ENCODE data around the gene IL10RB.

DNA sequence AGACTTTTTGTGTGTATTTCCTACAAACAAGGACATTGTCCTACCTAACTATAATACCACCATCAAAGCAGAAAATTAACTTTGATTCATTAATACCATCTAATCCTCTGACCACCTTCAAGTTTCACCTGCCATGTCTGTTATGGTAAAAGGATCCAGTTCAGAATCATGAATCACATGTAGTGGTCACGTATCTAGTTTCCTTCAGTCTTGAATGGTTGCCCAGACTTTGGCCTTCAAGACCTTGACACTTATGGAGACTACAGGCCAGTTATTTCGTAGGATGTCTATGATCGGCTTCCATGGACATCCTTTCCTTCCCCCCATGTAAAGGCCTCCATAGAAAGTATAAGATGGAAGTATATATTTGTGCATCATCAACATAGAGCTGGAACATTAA is 46.9 kb upstream of the IL10RB start:
- TF ChIP-seq, protein P1, sequence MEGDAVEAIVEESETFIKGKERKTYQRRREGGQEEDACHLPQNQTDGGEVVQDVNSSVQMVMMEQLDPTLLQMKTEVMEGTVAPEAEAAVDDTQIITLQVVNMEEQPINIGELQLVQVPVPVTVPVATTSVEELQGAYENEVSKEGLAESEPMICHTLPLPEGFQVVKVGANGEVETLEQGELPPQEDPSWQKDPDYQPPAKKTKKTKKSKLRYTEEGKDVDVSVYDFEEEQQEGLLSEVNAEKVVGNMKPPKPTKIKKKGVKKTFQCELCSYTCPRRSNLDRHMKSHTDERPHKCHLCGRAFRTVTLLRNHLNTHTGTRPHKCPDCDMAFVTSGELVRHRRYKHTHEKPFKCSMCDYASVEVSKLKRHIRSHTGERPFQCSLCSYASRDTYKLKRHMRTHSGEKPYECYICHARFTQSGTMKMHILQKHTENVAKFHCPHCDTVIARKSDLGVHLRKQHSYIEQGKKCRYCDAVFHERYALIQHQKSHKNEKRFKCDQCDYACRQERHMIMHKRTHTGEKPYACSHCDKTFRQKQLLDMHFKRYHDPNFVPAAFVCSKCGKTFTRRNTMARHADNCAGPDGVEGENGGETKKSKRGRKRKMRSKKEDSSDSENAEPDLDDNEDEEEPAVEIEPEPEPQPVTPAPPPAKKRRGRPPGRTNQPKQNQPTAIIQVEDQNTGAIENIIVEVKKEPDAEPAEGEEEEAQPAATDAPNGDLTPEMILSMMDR (IDR thresholded peaks at IDR 0.05): no peak
- TF ChIP-seq POLR2A (IDR thresholded peaks at IDR 0.05) (no peak), EP300 (IDR thresholded peaks at IDR 0.05) (no peak)

All from ovary (tissue), 3 donors.